ENCODE measurements around the gene AMPD3. TPM values are rescaled to one million over a fixed set of nuclear protein-coding genes. Genes with fewer than 3 reads are reported as not detected.

Gene AMPD3
- total RNA-seq, result 10 to 100 TPM; 21.4 to 23.3 TPM

GRCh38 chr11:10454878-10455631 is at the start of gene AMPD3:
TSS of gene AMPD3 (plus strand) at chr11:10455264. CDS start at chr11:10461520, 6,256 bp downstream.
- no peak for DNase-seq
- ChIA-PET CTCF (interaction anchor here (1.0 to 11.1 kb wide), 8 partner anchors 9 to 282 kb away, joined by 3 to 66 read pairs (median 8); partner anchors contain the start of gene RNF141), POLR2A (interaction anchor here (1.0 to 6.1 kb wide), 17 partner anchors 9 to 1490 kb away, joined by 3 to 33 read pairs (median 4); partner anchors contain the start of genes EIF4G2, RNF141, TMEM9B and WEE1)
- Mint-ChIP-seq H3K36me3 (ENCODE audit: low read depth) (peaks cover 14% of the 10 kb centered on the region), H3K9me3 (no peaks in the 10 kb centered on the region), H3K4me1 (peaks cover 73% of the 10 kb centered on the region), H3K27ac (peak within 1 kb of the TSS; percentile 90), H3K27me3 (peaks cover 1% of the 10 kb centered on the region), H3K4me3 (peak within 1 kb of the TSS; percentile 84)

- peak; percentile 45 for DNase-seq
- H3K36me3 Mint-ChIP-seq (ENCODE audit: low read depth), result no peaks in the 10 kb centered on the region
- no peaks in the 10 kb centered on the region for H3K27me3 Mint-ChIP-seq
- no peak overlapping the region for H3K27ac Mint-ChIP-seq
- ChIA-PET CTCF (interaction anchor here (0.6 to 2.0 kb wide), 31 partner anchors 9 to 817 kb away, joined by 3 to 27 read pairs (median 4); partner anchors contain the start of gene RNF141), POLR2A (interaction anchor here (1.4 kb wide), 1 partner anchor 135 kb away, joined by 4 read pairs; the partner anchor contains the start of gene RNF141)
- no peak overlapping the region for H3K4me3 Mint-ChIP-seq
- H3K9me3 Mint-ChIP-seq, result no peaks in the 10 kb centered on the region
- peaks cover 41% of the 10 kb centered on the region for H3K4me1 Mint-ChIP-seq
Measured at GRCh38 chr11:10405865-10406592, 49.0 kb upstream of the AMPD3 start.

GRCh38 chr11:10407055-10407454 is 48.0 kb upstream of the AMPD3 start:
- DNase-seq, result no peak
- POLR2A ChIA-PET, result interaction anchor here (1.4 kb wide), 1 partner anchor 134 kb away, joined by 4 read pairs; the partner anchor contains the start of gene RNF141
- Mint-ChIP-seq H3K36me3 (ENCODE audit: low read depth) (no peaks in the 10 kb centered on the region), H3K9me3 (no peaks in the 10 kb centered on the region), H3K4me3 (no peak overlapping the region), H3K4me1 (peaks cover 35% of the 10 kb centered on the region), H3K27me3 (no peaks in the 10 kb centered on the region), H3K27ac (no peak overlapping the region)
- CTCF ChIA-PET, result interaction anchor here (0.6 to 2.0 kb wide), 18 partner anchors 8 to 335 kb away, joined by 3 to 27 read pairs (median 5); partner anchors contain the start of gene RNF141

GRCh38 chr11:10407749-10408685 is 47.0 kb upstream of the AMPD3 start:
- ChIA-PET POLR2A (interaction anchor here (1.3 to 2.5 kb wide), 5 partner anchors 20 to 244 kb away, joined by 3 to 8 read pairs (median 4); partner anchors contain the start of genes AMPD3 and RNF141), CTCF (interaction anchor here (0.7 to 3.9 kb wide), 3 partner anchors 133 to 329 kb away, joined by 3 to 22 read pairs (median 10); partner anchors contain the start of gene RNF141)
- Mint-ChIP-seq H3K4me1 (peaks cover 36% of the 10 kb centered on the region), H3K4me3 (no peak overlapping the region), H3K9me3 (no peaks in the 10 kb centered on the region), H3K36me3 (ENCODE audit: low read depth) (no peaks in the 10 kb centered on the region), H3K27me3 (no peaks in the 10 kb centered on the region), H3K27ac (no peak overlapping the region)
- no peak for DNase-seq

GRCh38 chr11:10409207-10409661 is 45.8 kb upstream of the AMPD3 start:
- ChIA-PET POLR2A (interaction anchor here (1.0 to 2.5 kb wide), 6 partner anchors 19 to 243 kb away, joined by 3 to 8 read pairs (median 4); partner anchors contain the start of genes AMPD3 and RNF141), CTCF (interaction anchor here (0.9 to 3.9 kb wide), 4 partner anchors 33 to 328 kb away, joined by 3 to 22 read pairs (median 8); partner anchors contain the start of gene RNF141)
- Mint-ChIP-seq H3K36me3 (ENCODE audit: low read depth) (no peaks in the 10 kb centered on the region), H3K27ac (peak overlapping the region; percentile 61), H3K4me1 (peaks cover 48% of the 10 kb centered on the region), H3K4me3 (no peak overlapping the region), H3K9me3 (no peaks in the 10 kb centered on the region), H3K27me3 (no peaks in the 10 kb centered on the region)
- peak; percentile 28 for DNase-seq

GRCh38 chr11:10410106-10410843 is 44.8 kb upstream of the AMPD3 start:
- no peak for DNase-seq
- ChIA-PET POLR2A (interaction anchor here (1.0 to 2.5 kb wide), 5 partner anchors 41 to 244 kb away, joined by 3 to 8 read pairs (median 4); partner anchors contain the start of genes AMPD3 and RNF141), CTCF (interaction anchor here (1.0 to 8.7 kb wide), 4 partner anchors 131 to 327 kb away, joined by 5 to 135 read pairs (median 16); partner anchors contain the start of gene RNF141)
- no peak overlapping the region for H3K27ac Mint-ChIP-seq
- no peak overlapping the region for H3K4me3 Mint-ChIP-seq
- no peaks in the 10 kb centered on the region for H3K9me3 Mint-ChIP-seq
- no peaks in the 10 kb centered on the region for H3K36me3 Mint-ChIP-seq (ENCODE audit: low read depth)
- H3K27me3 Mint-ChIP-seq, result no peaks in the 10 kb centered on the region
- H3K4me1 Mint-ChIP-seq, result peaks cover 59% of the 10 kb centered on the region

- Mint-ChIP-seq H3K36me3 (ENCODE audit: low read depth) (no peaks in the 10 kb centered on the region), H3K27ac (no peak overlapping the region), H3K4me3 (no peak overlapping the region), H3K9me3 (no peaks in the 10 kb centered on the region), H3K4me1 (peaks cover 64% of the 10 kb centered on the region), H3K27me3 (no peaks in the 10 kb centered on the region)
- ChIA-PET CTCF (interaction anchor here (1.4 to 8.7 kb wide), 3 partner anchors 130 to 326 kb away, joined by 4 to 135 read pairs (median 22); partner anchors contain the start of gene RNF141), POLR2A (interaction anchor here (1.4 kb wide), 1 partner anchor 243 kb away, joined by 3 read pairs; no protein-coding TSS in a partner anchor)
- no peak for DNase-seq
Measured at GRCh38 chr11:10410844-10411200, 44.2 kb upstream of the AMPD3 start.

- peaks cover 7% of the 10 kb centered on the region for H3K27me3 Mint-ChIP-seq
- ChIA-PET POLR2A (interaction anchor here (3.2 kb wide), 1 partner anchor 47 kb away, joined by 13 read pairs; no protein-coding TSS in a partner anchor), CTCF (interaction anchor here (1.4 to 8.7 kb wide), 4 partner anchors 43 to 325 kb away, joined by 4 to 135 read pairs (median 44); partner anchors contain the start of genes AMPD3 and RNF141)
- no peaks in the 10 kb centered on the region for H3K36me3 Mint-ChIP-seq (ENCODE audit: low read depth)
- no peaks in the 10 kb centered on the region for H3K9me3 Mint-ChIP-seq
- no peak overlapping the region for H3K27ac Mint-ChIP-seq
- H3K4me3 Mint-ChIP-seq, result no peak overlapping the region
- DNase-seq, result no peak
- H3K4me1 Mint-ChIP-seq, result peaks cover 55% of the 10 kb centered on the region
Measured at GRCh38 chr11:10412266-10412665, 42.8 kb upstream of the AMPD3 start.

GRCh38 chr11:10413268-10413667 is 41.8 kb upstream of the AMPD3 start:
- Mint-ChIP-seq H3K4me1 (peaks cover 49% of the 10 kb centered on the region), H3K36me3 (ENCODE audit: low read depth) (no peaks in the 10 kb centered on the region), H3K27me3 (peaks cover 10% of the 10 kb centered on the region), H3K4me3 (no peak overlapping the region), H3K27ac (no peak overlapping the region), H3K9me3 (no peaks in the 10 kb centered on the region)
- ChIA-PET CTCF (interaction anchor here (0.6 to 8.7 kb wide), 39 partner anchors 11 to 338 kb away, joined by 3 to 135 read pairs (median 4); partner anchors contain the start of genes AMPD3, CTR9, LYVE1 and RNF141), POLR2A (interaction anchor here (0.6 to 3.2 kb wide), 7 partner anchors 11 to 176 kb away, joined by 3 to 16 read pairs (median 5); partner anchors contain the start of gene RNF141)
- peak; percentile 64 for DNase-seq

GRCh38 chr11:10414181-10414580 is 40.9 kb upstream of the AMPD3 start:
- H3K27me3 Mint-ChIP-seq, result peaks cover 17% of the 10 kb centered on the region
- peak overlapping the region; percentile 63 for H3K27ac Mint-ChIP-seq
- H3K4me1 Mint-ChIP-seq, result peaks cover 41% of the 10 kb centered on the region
- DNase-seq, result no peak
- CTCF ChIA-PET, result interaction anchor here (0.9 to 8.7 kb wide), 25 partner anchors 8 to 326 kb away, joined by 3 to 135 read pairs (median 6); partner anchors contain the start of genes AMPD3, LYVE1 and RNF141
- POLR2A ChIA-PET, result interaction anchor here (0.9 to 3.2 kb wide), 7 partner anchors 12 to 337 kb away, joined by 3 to 16 read pairs (median 5); partner anchors contain the start of genes CTR9 and RNF141
- no peaks in the 10 kb centered on the region for H3K9me3 Mint-ChIP-seq
- H3K36me3 Mint-ChIP-seq (ENCODE audit: low read depth), result no peaks in the 10 kb centered on the region
- no peak overlapping the region for H3K4me3 Mint-ChIP-seq
